CD8-positive, alpha-beta memory T cell (primary cell): ENCODE results near the gene AUTS2. TPM values are rescaled to one million over a fixed set of nuclear protein-coding genes. Genes with fewer than 3 reads are reported as not detected.

Source experiments
- CTCF ChIA-PET: fragments of 350-600 bp; sonication (Branson Sonifier 250); formaldehyde crosslinking; loops from one replicate; lab custom pipeline; 2021; ENCODE audit warnings: antibody characterized with exemption; lab: Charles Lee
- POLR2A ChIA-PET: fragments of 350-600 bp; sonication (Branson Sonifier 250); formaldehyde crosslinking; loops from one replicate; lab custom pipeline; 2021; ENCODE audit warnings: antibody characterized with exemption; lab: Charles Lee
- DNase-seq, 5 donors: peaks; one replicate each; pipeline versions ENCODE4 v3.0.0 to v3.0.0-alpha.2; 2020 to 2022; ENCODE audit warnings: mixed read lengths in 1 of 5
- H3K27ac ChIP-seq: one replicate; pipeline ENCODE4 v1.7.0; 2013; ENCODE audit warnings: low read depth, mild to moderate bottlenecking, low read length, moderate library complexity
- H3K27me3 ChIP-seq: 2 replicates; pipeline ENCODE4 v1.7.0; 2013; ENCODE audit warnings: low read length, mild to moderate bottlenecking; ENCODE audit not compliant: insufficient read depth, poor library complexity, severe bottlenecking
- H3K36me3 ChIP-seq: 2 replicates; pipeline ENCODE4 v1.7.0; 2013; ENCODE audit warnings: mild to moderate bottlenecking, low read length, moderate library complexity; ENCODE audit not compliant: insufficient read depth
- H3K4me1 ChIP-seq: 2 replicates; pipeline ENCODE4 v1.7.0; 2013; ENCODE audit warnings: mild to moderate bottlenecking, low read length, moderate library complexity; ENCODE audit not compliant: insufficient read depth
- H3K4me3 ChIP-seq: 2 replicates; pipeline ENCODE4 v1.7.0; 2013; ENCODE audit warnings: mild to moderate bottlenecking, low read length
- H3K9me3 ChIP-seq: 2 replicates; pipeline ENCODE4 v1.7.0; 2013; ENCODE audit warnings: mild to moderate bottlenecking, low read length
- H3K27ac Mint-ChIP-seq, 8 donors: one replicate each; pipeline ENCODE4 v1.8.0; 2020 to 2021; ENCODE audit warnings: mixed read lengths in 8 of 8, mild to moderate bottlenecking in 6 of 8, inconsistent platforms in 3 of 8, moderate library complexity in 3 of 8
- H3K27me3 Mint-ChIP-seq, 2 donors: one replicate each; pipeline ENCODE4 v1.8.0; 2020 to 2021; ENCODE audit warnings: mixed read lengths in 2 of 2, mild to moderate bottlenecking in 1 of 2, moderate library complexity in 1 of 2
- H3K36me3 Mint-ChIP-seq, 3 donors: one replicate each; pipeline ENCODE4 v1.8.0; 2020 to 2021; ENCODE audit warnings: mixed read lengths in 3 of 3, inconsistent platforms in 1 of 3, mild to moderate bottlenecking in 1 of 3
- H3K4me1 Mint-ChIP-seq, 3 donors: one replicate each; pipeline ENCODE4 v1.8.0; 2020 to 2021; ENCODE audit warnings: mixed read lengths in 3 of 3, inconsistent platforms in 1 of 3, mild to moderate bottlenecking in 1 of 3
- H3K4me3 Mint-ChIP-seq, 7 donors: one replicate each; pipeline ENCODE4 v1.8.0; 2020 to 2021; ENCODE audit warnings: mixed read lengths in 7 of 7, mild to moderate bottlenecking in 6 of 7, moderate library complexity in 4 of 7, inconsistent platforms in 2 of 7
- H3K9me3 Mint-ChIP-seq, 5 donors: one replicate each; pipeline ENCODE4 v1.8.0; 2020 to 2022; ENCODE audit warnings: mixed read lengths in 5 of 5, mild to moderate bottlenecking in 3 of 5, moderate library complexity in 2 of 5, inconsistent platforms in 1 of 5
- polyA plus RNA-seq: library from polyadenylated mRNA; unstranded; fragments of 300-500 nt; fragmentation: Illumina TruSeq; gene quantifications from one replicate; pipeline ENCODE4 v1.2.3, GENCODE V29; 2021
- total RNA-seq, 2 experiments: library from RNA; stranded (reverse); gene quantifications; one replicate each; pipeline ENCODE4 v1.2.3, GENCODE V29; 2021

The AUTS2 gene
- total and polyA plus RNA-seq, 3 experiments from 2014 or later, result 4.4 to 9.9 (median 5.3) TPM

DNA sequence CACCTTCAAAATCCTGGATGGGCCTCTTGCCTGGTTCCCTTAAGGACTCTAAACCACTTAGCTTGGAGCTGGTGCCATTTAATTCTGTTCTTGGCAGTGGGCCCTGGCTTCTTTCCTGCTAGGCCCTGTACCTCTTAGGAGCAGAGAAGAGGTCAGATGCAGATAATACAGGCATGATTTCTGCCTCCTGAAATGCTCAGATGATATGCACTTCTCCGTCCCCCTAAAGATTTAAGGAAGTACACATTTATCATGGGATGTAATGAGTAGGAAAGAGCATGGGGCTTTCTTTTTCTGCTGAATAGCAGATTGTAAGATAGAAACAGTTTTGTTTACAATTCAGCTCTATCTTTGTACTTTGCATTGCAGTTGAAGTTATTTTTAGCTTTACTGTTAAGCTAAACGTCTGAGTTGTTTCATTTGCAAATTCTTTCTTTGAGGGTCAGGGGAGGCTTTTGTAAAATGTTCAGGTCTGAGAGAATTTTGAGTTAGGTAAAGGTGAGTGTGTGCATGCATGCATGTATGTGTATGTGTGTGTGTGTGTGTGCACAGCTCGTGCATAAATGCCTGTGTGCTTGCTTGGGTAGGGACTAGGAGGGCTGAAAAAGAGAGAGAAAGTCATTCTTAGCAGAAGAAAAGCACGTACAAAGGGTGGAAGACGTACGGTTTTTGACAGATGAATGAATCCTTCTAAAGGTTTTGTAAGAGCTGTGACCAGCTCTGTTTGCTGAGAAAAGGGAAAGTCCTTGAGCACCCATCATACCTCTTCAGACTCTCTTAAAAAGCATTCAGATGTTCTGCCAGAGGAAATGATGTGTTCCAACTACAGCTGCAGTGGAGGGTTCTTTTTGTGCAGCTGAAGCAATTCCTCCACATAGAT is 364.2 kb downstream of the AUTS2 start:
- ChIA-PET CTCF (interaction anchor here (1.2 kb wide), 1 partner anchor 9 kb away, joined by 3 read pairs; no protein-coding TSS in a partner anchor), POLR2A (no interaction called here)
- H3K36me3 Mint-ChIP-seq, result no peaks in the 10 kb centered on the region
- H3K4me1 ChIP-seq, result no peaks in the 10 kb centered on the region
- H3K4me1 Mint-ChIP-seq, result peaks cover 0 to 5% (median 0%) of the 10 kb centered on the region in 3 donors
- no peak overlapping the region for H3K4me3 Mint-ChIP-seq
- DNase-seq, result no peak
- no peak overlapping the region for H3K27ac ChIP-seq
- H3K36me3 ChIP-seq, result no peaks in the 10 kb centered on the region
- H3K27me3 ChIP-seq, result no peaks in the 10 kb centered on the region
- H3K27me3 Mint-ChIP-seq, result peaks cover 1 to 17% of the 10 kb centered on the region in 2 donors
- no peak overlapping the region for H3K27ac Mint-ChIP-seq
- no peaks in the 10 kb centered on the region for H3K9me3 ChIP-seq
- no peak overlapping the region for H3K4me3 ChIP-seq
- H3K9me3 Mint-ChIP-seq, result no peaks in the 10 kb centered on the region

GRCh38 chr7:69963393-69963792 is 365.1 kb downstream of the AUTS2 start:
- no peaks in the 10 kb centered on the region for H3K9me3 ChIP-seq
- H3K27me3 ChIP-seq, result no peaks in the 10 kb centered on the region
- POLR2A ChIA-PET, result no interaction called here
- Mint-ChIP-seq H3K36me3 (no peaks in the 10 kb centered on the region), H3K4me3 (no peak overlapping the region), H3K27me3 (peaks cover 5 to 17% of the 10 kb centered on the region in 2 donors), H3K9me3 (no peaks in the 10 kb centered on the region), H3K27ac (no peak overlapping the region), H3K4me1 (peaks cover 0 to 5% (median 0%) of the 10 kb centered on the region in 3 donors)
- CTCF ChIA-PET, result interaction anchor here (1.2 kb wide), 1 partner anchor 10 kb away, joined by 3 read pairs; no protein-coding TSS in a partner anchor
- no peak overlapping the region for H3K4me3 ChIP-seq
- no peak for DNase-seq
- no peaks in the 10 kb centered on the region for H3K4me1 ChIP-seq
- H3K27ac ChIP-seq, result no peak overlapping the region
- H3K36me3 ChIP-seq, result no peaks in the 10 kb centered on the region

GRCh38 chr7:69966766-69967591 is 368.7 kb downstream of the AUTS2 start:
- Histone ChIP-seq H3K36me3 (no peaks in the 10 kb centered on the region), H3K27ac (no peak overlapping the region), H3K9me3 (no peaks in the 10 kb centered on the region), H3K4me1 (no peaks in the 10 kb centered on the region), H3K4me3 (no peak overlapping the region), H3K27me3 (no peaks in the 10 kb centered on the region)
- no peak overlapping the region for H3K4me3 Mint-ChIP-seq
- H3K4me1 Mint-ChIP-seq, result peaks cover 0 to 5% (median 0%) of the 10 kb centered on the region in 3 donors
- no peaks in the 10 kb centered on the region for H3K36me3 Mint-ChIP-seq
- H3K27ac Mint-ChIP-seq, result no peak overlapping the region
- no peaks in the 10 kb centered on the region for H3K9me3 Mint-ChIP-seq
- peaks cover 5 to 17% of the 10 kb centered on the region in 2 donors for H3K27me3 Mint-ChIP-seq
- no peak for DNase-seq
- ChIA-PET CTCF (no interaction called here), POLR2A (no interaction called here)

DNA sequence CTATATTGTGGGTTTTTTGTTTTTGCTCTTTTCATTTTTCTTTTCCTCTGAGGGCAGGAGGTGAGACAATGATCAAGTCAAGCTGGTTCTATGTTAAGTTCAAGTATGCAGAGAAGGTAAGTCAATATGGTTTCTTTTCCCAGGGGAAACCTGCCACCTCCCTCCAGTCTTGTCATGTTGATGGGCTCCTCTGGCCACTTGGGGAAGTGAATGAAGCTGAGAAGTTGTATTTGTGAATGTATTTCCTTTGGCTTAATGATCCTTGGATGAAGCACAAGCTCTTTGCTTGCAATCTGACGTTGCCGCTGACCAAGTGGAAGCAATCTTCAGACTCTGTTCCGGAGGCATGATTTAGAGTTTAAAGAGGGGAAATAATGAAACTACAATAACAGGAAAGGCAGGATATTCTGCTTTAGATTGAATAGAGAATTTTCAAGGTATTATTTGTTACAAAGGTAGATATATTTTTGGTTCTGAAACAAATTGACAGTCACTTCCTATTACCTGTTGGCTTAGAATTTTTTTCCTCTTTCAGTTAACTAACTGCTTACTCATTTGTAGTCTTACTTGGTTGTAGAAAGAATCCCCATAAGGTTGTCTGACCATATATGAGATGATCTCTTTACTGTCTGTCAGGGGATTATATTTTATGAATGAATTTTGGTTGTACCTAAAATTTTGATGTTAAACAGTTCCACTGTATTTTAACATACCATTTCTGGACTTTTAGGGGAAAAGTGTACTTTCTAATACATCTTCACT is 369.6 kb downstream of the AUTS2 start:
- no peak overlapping the region for H3K4me3 ChIP-seq
- no peaks in the 10 kb centered on the region for H3K4me1 ChIP-seq
- H3K27ac ChIP-seq, result no peak overlapping the region
- H3K4me3 Mint-ChIP-seq, result no peak overlapping the region
- no peaks in the 10 kb centered on the region for H3K36me3 ChIP-seq
- CTCF ChIA-PET, result no interaction called here
- no peaks in the 10 kb centered on the region for H3K9me3 Mint-ChIP-seq
- no peaks in the 10 kb centered on the region for H3K4me1 Mint-ChIP-seq
- H3K27ac Mint-ChIP-seq, result peak overlapping the region in 1 of 8 donors; percentile 56
- POLR2A ChIA-PET, result no interaction called here
- peaks cover 5 to 17% of the 10 kb centered on the region in 2 donors for H3K27me3 Mint-ChIP-seq
- H3K36me3 Mint-ChIP-seq, result no peaks in the 10 kb centered on the region
- H3K27me3 ChIP-seq, result no peaks in the 10 kb centered on the region
- H3K9me3 ChIP-seq, result no peaks in the 10 kb centered on the region
- no peak for DNase-seq

DNA sequence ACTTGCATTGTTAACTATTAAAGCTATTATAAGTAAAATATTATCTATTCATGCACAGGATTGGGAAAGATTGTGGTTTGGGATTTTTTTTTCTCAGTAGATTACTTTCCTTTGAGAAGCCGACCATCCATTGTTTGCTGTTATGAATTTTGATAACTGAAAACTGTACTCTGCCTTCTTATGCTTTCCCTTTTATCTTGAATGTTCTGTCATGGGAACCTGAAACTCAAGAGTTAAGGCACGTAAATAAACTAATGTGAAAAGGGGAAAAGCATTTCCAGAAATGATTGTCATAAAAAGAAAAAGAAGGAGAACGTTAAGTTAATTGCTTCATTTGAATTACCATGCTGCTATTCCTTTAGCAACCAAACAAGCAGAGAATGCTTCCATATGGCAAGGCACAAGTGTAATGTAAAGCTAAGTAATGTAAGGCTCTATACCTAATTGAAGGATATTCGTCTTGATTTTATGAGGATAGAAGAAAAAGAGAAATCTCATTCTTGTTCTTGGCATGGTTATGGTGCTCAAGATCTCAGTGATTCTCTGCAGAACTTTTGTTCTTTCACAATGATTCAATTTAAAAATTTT is 370.8 kb downstream of the AUTS2 start:
- H3K27me3 ChIP-seq, result no peaks in the 10 kb centered on the region
- Mint-ChIP-seq H3K9me3 (peaks cover 0 to 2% (median 0%) of the 10 kb centered on the region in 5 donors), H3K36me3 (no peaks in the 10 kb centered on the region), H3K27ac (no peak overlapping the region), H3K4me1 (no peaks in the 10 kb centered on the region), H3K4me3 (no peak overlapping the region), H3K27me3 (peaks cover 5 to 15% of the 10 kb centered on the region in 2 donors)
- H3K9me3 ChIP-seq, result no peaks in the 10 kb centered on the region
- no peak for DNase-seq
- no peak overlapping the region for H3K4me3 ChIP-seq
- ChIA-PET CTCF (no interaction called here), POLR2A (no interaction called here)
- H3K27ac ChIP-seq, result no peak overlapping the region
- H3K36me3 ChIP-seq, result no peaks in the 10 kb centered on the region
- H3K4me1 ChIP-seq, result no peaks in the 10 kb centered on the region

- Mint-ChIP-seq H3K27me3 (peaks cover 1 to 23% of the 10 kb centered on the region in 2 donors), H3K4me3 (no peak overlapping the region), H3K4me1 (no peaks in the 10 kb centered on the region), H3K9me3 (peaks cover 0 to 10% (median 3%) of the 10 kb centered on the region in 5 donors), H3K36me3 (no peaks in the 10 kb centered on the region), H3K27ac (no peak overlapping the region)
- Histone ChIP-seq H3K4me1 (no peaks in the 10 kb centered on the region), H3K27me3 (no peaks in the 10 kb centered on the region), H3K36me3 (no peaks in the 10 kb centered on the region), H3K27ac (no peak overlapping the region), H3K9me3 (no peaks in the 10 kb centered on the region), H3K4me3 (no peak overlapping the region)
- ChIA-PET CTCF (no interaction called here), POLR2A (no interaction called here)
- no peak for DNase-seq
Measured at GRCh38 chr7:69981646-69982045, 383.4 kb downstream of the AUTS2 start.

- no peak overlapping the region for H3K27ac Mint-ChIP-seq
Measured at GRCh38 chr7:69982197-69982596, 383.9 kb downstream of the AUTS2 start.

More at GRCh38 chr7:69982197-69982596, 383.9 kb downstream of the AUTS2 start:
- Histone ChIP-seq H3K9me3 (no peaks in the 10 kb centered on the region), H3K27ac (no peak overlapping the region), H3K36me3 (no peaks in the 10 kb centered on the region), H3K27me3 (no peaks in the 10 kb centered on the region), H3K4me3 (no peak overlapping the region), H3K4me1 (no peaks in the 10 kb centered on the region)
- Mint-ChIP-seq H3K36me3 (no peaks in the 10 kb centered on the region), H3K27me3 (peaks cover 1 to 19% of the 10 kb centered on the region in 2 donors), H3K4me1 (no peaks in the 10 kb centered on the region), H3K4me3 (no peak overlapping the region), H3K9me3 (peaks cover 0 to 8% (median 3%) of the 10 kb centered on the region in 5 donors)
- DNase-seq, result no peak
- ChIA-PET POLR2A (no interaction called here), CTCF (no interaction called here)
